ENCODE data around the gene PTGER4. TPM values are rescaled to one million over a fixed set of nuclear protein-coding genes. Genes with fewer than 3 reads are reported as not detected.

The PTGER4 gene
- total RNA-seq, 1 experiment from 2014 or later, result 0.92 TPM

DNA sequence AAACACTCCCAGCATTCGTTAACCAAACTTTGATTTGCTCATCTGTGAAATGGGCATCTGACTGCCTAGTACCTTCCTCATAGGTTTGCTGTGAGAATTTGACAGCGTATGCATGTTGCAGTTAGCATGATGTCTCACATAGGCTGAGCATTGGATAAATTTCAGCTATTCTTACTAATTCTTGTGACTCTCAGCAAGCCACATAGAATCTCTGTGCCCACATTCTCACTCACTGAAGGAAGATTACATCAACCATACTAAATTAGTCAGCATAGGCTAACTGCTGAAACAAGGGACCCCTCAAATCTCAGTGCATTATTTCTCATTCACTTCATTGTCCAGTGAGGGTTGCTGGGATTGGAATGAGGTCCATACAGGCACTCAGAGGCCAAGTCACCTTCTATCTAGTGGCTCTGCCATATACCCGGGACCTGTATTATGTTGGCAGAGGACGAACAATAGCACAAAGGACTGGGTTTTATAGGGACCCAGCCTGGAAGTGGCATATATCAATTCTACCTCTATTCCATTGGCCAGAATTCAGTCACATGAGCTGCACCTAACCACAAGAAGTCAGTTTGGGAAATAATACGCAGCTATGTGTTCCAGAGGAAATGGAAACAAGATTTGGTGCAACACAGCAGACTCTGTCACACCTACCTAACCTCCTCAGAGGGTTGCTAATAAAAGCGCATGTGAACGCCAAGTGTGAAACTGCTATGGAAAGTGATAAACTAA lies 4.2 kb upstream of the PTGER4 start:
- H3K9me3 Mint-ChIP-seq, result no peaks in the 10 kb centered on the region
- POLR2A ChIA-PET, result no interaction called here

GRCh38 chr5:40676613-40677343 lies 2.9 kb upstream of the PTGER4 start:
- H3K4me1 Mint-ChIP-seq, result peaks cover 36% of the 10 kb centered on the region
- CTCF ChIA-PET, result no interaction called here
- TF ChIP-seq NFE2L1 (CRISPR knock-in tag; IDR thresholded peaks at IDR 0.05), result no peak
- TF ChIP-seq TEAD1 (CRISPR knock-in tag; IDR thresholded peaks at IDR 0.05), result no peak
- TF ChIP-seq GTF2I (CRISPR knock-in tag; conservative IDR thresholded peaks at IDR 0.05), result no peak
- TF ChIP-seq ZNF263 (CRISPR knock-in tag; IDR thresholded peaks at IDR 0.05; ENCODE audit: low read depth), result no peak
- TF ChIP-seq SMAD3 (CRISPR knock-in tag; IDR thresholded peaks at IDR 0.05; ENCODE audit: borderline replicate concordance), result no peak
- no peak for TF ChIP-seq ZNF317 (CRISPR knock-in tag; IDR thresholded peaks at IDR 0.05; ENCODE audit: borderline replicate concordance, low read depth)
- TF ChIP-seq TP53 (CRISPR knock-in tag; IDR thresholded peaks at IDR 0.05), result no peak
- TF ChIP-seq, protein P1, sequence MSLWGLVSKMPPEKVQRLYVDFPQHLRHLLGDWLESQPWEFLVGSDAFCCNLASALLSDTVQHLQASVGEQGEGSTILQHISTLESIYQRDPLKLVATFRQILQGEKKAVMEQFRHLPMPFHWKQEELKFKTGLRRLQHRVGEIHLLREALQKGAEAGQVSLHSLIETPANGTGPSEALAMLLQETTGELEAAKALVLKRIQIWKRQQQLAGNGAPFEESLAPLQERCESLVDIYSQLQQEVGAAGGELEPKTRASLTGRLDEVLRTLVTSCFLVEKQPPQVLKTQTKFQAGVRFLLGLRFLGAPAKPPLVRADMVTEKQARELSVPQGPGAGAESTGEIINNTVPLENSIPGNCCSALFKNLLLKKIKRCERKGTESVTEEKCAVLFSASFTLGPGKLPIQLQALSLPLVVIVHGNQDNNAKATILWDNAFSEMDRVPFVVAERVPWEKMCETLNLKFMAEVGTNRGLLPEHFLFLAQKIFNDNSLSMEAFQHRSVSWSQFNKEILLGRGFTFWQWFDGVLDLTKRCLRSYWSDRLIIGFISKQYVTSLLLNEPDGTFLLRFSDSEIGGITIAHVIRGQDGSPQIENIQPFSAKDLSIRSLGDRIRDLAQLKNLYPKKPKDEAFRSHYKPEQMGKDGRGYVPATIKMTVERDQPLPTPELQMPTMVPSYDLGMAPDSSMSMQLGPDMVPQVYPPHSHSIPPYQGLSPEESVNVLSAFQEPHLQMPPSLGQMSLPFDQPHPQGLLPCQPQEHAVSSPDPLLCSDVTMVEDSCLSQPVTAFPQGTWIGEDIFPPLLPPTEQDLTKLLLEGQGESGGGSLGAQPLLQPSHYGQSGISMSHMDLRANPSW (CRISPR knock-in tag; conservative IDR thresholded peaks at IDR 0.05; ENCODE audit: low read depth), result no peak
- H3K27me3 Mint-ChIP-seq (ENCODE audit: low read depth), result peaks cover 43% of the 10 kb centered on the region
- H3K36me3 Mint-ChIP-seq, result no peaks in the 10 kb centered on the region
- H3K27ac Mint-ChIP-seq, result no peak overlapping the region
- H3K9me3 Mint-ChIP-seq, result no peaks in the 10 kb centered on the region
- DNase-seq (ENCODE audit: low spot score) (no peak), ATAC-seq (no peak)
- POLR2A ChIA-PET, result no interaction called here
- H3K4me3 Mint-ChIP-seq, result peak overlapping the region; percentile 26

More for the DNA sequence above, 4.2 kb upstream of the PTGER4 start:
- Mint-ChIP-seq H3K27ac (no peak overlapping the region), H3K4me1 (peaks cover 27% of the 10 kb centered on the region), H3K27me3 (ENCODE audit: low read depth) (peaks cover 31% of the 10 kb centered on the region), H3K4me3 (no peak overlapping the region), H3K36me3 (no peaks in the 10 kb centered on the region)
- ATAC-seq (no peak), DNase-seq (ENCODE audit: low spot score) (no peak)
- CTCF ChIA-PET, result interaction anchor here (0.6 kb wide), 1 partner anchor 288 kb away, joined by 4 read pairs; no protein-coding TSS in a partner anchor
- TF ChIP-seq CREB1 (CRISPR knock-in tag; IDR thresholded peaks at IDR 0.05) (no peak), RELA (CRISPR knock-in tag; IDR thresholded peaks at IDR 0.05; ENCODE audit: borderline replicate concordance) (no peak), ZNF219 (CRISPR knock-in tag; IDR thresholded peaks at IDR 0.05; ENCODE audit: borderline replicate concordance) (no peak)
- TF ChIP-seq, protein P2, sequence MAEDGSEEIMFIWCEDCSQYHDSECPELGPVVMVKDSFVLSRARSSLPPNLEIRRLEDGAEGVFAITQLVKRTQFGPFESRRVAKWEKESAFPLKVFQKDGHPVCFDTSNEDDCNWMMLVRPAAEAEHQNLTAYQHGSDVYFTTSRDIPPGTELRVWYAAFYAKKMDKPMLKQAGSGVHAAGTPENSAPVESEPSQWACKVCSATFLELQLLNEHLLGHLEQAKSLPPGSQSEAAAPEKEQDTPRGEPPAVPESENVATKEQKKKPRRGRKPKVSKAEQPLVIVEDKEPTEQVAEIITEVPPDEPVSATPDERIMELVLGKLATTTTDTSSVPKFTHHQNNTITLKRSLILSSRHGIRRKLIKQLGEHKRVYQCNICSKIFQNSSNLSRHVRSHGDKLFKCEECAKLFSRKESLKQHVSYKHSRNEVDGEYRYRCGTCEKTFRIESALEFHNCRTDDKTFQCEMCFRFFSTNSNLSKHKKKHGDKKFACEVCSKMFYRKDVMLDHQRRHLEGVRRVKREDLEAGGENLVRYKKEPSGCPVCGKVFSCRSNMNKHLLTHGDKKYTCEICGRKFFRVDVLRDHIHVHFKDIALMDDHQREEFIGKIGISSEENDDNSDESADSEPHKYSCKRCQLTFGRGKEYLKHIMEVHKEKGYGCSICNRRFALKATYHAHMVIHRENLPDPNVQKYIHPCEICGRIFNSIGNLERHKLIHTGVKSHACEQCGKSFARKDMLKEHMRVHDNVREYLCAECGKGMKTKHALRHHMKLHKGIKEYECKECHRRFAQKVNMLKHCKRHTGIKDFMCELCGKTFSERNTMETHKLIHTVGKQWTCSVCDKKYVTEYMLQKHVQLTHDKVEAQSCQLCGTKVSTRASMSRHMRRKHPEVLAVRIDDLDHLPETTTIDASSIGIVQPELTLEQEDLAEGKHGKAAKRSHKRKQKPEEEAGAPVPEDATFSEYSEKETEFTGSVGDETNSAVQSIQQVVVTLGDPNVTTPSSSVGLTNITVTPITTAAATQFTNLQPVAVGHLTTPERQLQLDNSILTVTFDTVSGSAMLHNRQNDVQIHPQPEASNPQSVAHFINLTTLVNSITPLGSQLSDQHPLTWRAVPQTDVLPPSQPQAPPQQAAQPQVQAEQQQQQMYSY (CRISPR knock-in tag; IDR thresholded peaks at IDR 0.05), result no peak

DNA sequence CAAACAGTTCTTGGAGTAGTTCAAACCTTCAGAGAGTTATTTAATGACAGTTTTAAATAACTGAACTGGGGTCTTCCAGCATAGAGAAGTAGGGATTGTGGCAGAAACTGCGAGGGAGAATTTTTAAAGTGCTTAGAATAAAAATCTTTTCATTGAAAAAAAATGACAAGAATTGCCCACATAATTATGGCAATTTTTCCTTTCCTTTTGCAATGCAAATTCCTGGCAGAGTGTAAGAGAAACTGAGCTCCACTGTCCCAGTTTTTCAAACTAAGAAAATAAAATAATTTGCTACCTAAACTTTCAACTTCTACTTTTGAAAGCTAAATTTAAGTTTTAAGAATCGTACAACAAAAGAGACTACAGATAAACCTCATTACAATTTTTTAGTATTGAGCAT lies 2.3 kb upstream of the PTGER4 start:
- H3K4me1 Mint-ChIP-seq, result peaks cover 43% of the 10 kb centered on the region
- no peaks in the 10 kb centered on the region for H3K36me3 Mint-ChIP-seq
- ATAC-seq (no peak), DNase-seq (ENCODE audit: low spot score) (no peak)
- POLR2A ChIA-PET, result no interaction called here
- no peak for TF ChIP-seq TEAD4 (CRISPR knock-in tag; IDR thresholded peaks at IDR 0.05)
- no peak overlapping the region for H3K27ac Mint-ChIP-seq
- H3K9me3 Mint-ChIP-seq, result no peaks in the 10 kb centered on the region
- 0 out of 2 replicates have a peak overlapping the region, but pooled peaks have one; percentile 26 for H3K4me3 Mint-ChIP-seq
- H3K27me3 Mint-ChIP-seq (ENCODE audit: low read depth), result peaks cover 50% of the 10 kb centered on the region
- CTCF ChIA-PET, result no interaction called here
